CD14-positive monocyte (primary cell): Measurements from ENCODE around the gene HMCN2. TPM values are rescaled to one million over a fixed set of nuclear protein-coding genes. Genes with fewer than 3 reads are reported as not detected.

Source experiments
- DNase-seq, 3 donors: peaks; one replicate each; pipeline ENCODE4 v3.0.0-alpha.2; 2011 to 2022
- H2AFZ ChIP-seq: 2 replicates; pipeline ENCODE4 v1.6.0; 2012; ENCODE audit warnings: mild to moderate bottlenecking, low read depth, low read length, inconsistent platforms; ENCODE audit not compliant: insufficient read depth, poor library complexity, severe bottlenecking
- H3K27ac ChIP-seq, 2 donors: 1 replicate in 1 of 2; 2 replicates in 1 of 2; pipeline ENCODE4 v1.5.1; 2012 to 2013; ENCODE audit warnings: low read length in 2 of 2, control low read depth in 1 of 2, inconsistent platforms in 1 of 2, low read depth in 1 of 2, mild to moderate bottlenecking in 1 of 2
- H3K27me3 ChIP-seq, 2 donors: one replicate each; pipeline versions ENCODE4 v1.6.0 to v1.6.1; 2011 to 2013; ENCODE audit warnings: low read length in 2 of 2; ENCODE audit not compliant: control insufficient read depth in 2 of 2, insufficient read depth in 2 of 2
- H3K36me3 ChIP-seq, 2 donors: replicated peaks in 1 of 2; 1 replicate in 1 of 2; 2 replicates in 1 of 2; pipeline versions ENCODE4 v1.5.1 to v1.6.1; 2012 to 2013; ENCODE audit warnings: low read length in 2 of 2, control low read depth in 1 of 2, inconsistent platforms in 1 of 2, mild to moderate bottlenecking in 1 of 2; ENCODE audit not compliant: insufficient read depth in 2 of 2, control insufficient read depth in 1 of 2
- H3K4me1 ChIP-seq, 2 donors: 1 replicate in 1 of 2; 2 replicates in 1 of 2; pipeline versions ENCODE4 v1.5.1 to v1.6.1; 2012 to 2013; ENCODE audit warnings: low read length in 2 of 2, control low read depth in 1 of 2, inconsistent platforms in 1 of 2, mild to moderate bottlenecking in 1 of 2, moderate library complexity in 1 of 2; ENCODE audit not compliant: insufficient read depth in 2 of 2, control insufficient read depth in 1 of 2
- H3K4me2 ChIP-seq: replicated peaks from 2 replicates; pipeline ENCODE3; 2012; ENCODE audit warnings: low read length, moderate library complexity, mild to moderate bottlenecking; ENCODE audit not compliant: poor library complexity, severe bottlenecking; ENCODE audit errors: extremely low read depth
- H3K4me3 ChIP-seq, 3 experiments: fragments of 200-600 bp in 1 of 3; sonication (generic) in 1 of 3; replicated peaks in 1 of 3; 1 replicate in 2 of 3; 2 replicates in 1 of 3; pipeline ENCODE4 v1.5.1; 2011 to 2013; ENCODE audit warnings: low read length in 3 of 3, mild to moderate bottlenecking in 3 of 3, control low read depth in 2 of 3, low read depth in 2 of 3, inconsistent platforms in 1 of 3, moderate library complexity in 1 of 3
- H3K79me2 ChIP-seq: 2 replicates; pipeline ENCODE4 v1.6.0; 2012; ENCODE audit warnings: mild to moderate bottlenecking, control low read depth, inconsistent platforms, low read length, moderate library complexity; ENCODE audit not compliant: insufficient read depth
- H3K9ac ChIP-seq: 2 replicates; pipeline ENCODE4 v1.6.0; 2017; ENCODE audit warnings: low read length, mild to moderate bottlenecking; ENCODE audit not compliant: insufficient read depth, poor library complexity, severe bottlenecking
- H3K9me3 ChIP-seq, 2 donors: replicated peaks in 1 of 2; 1 replicate in 1 of 2; 2 replicates in 1 of 2; pipeline versions ENCODE4 v1.5.1 to v1.6.1; 2012 to 2013; ENCODE audit warnings: low read length in 2 of 2, control low read depth in 1 of 2; ENCODE audit not compliant: control insufficient read depth in 1 of 2, insufficient read depth in 1 of 2
- H4K20me1 ChIP-seq: 2 replicates; pipeline ENCODE4 v1.6.0; 2012; ENCODE audit warnings: mild to moderate bottlenecking, low read length, control low read depth, moderate library complexity; ENCODE audit not compliant: insufficient read depth
- H3K27ac Mint-ChIP-seq, 7 donors: one replicate each; pipeline ENCODE4 v1.8.0; 2020; ENCODE audit warnings: mild to moderate bottlenecking in 7 of 7, mixed read lengths in 7 of 7, moderate library complexity in 6 of 7, inconsistent platforms in 2 of 7
- H3K27me3 Mint-ChIP-seq, 3 donors: one replicate each; pipeline ENCODE4 v1.8.0; 2021 to 2022; ENCODE audit warnings: low read depth in 3 of 3, mild to moderate bottlenecking in 3 of 3, mixed read lengths in 3 of 3, moderate library complexity in 3 of 3, inconsistent platforms in 1 of 3
- H3K36me3 Mint-ChIP-seq, 2 donors: one replicate each; pipeline ENCODE4 v1.8.0; 2020; ENCODE audit warnings: mixed read lengths in 2 of 2, inconsistent platforms in 1 of 2, mild to moderate bottlenecking in 1 of 2
- H3K4me1 Mint-ChIP-seq: one replicate; pipeline ENCODE4 v1.8.0; 2020; ENCODE audit warnings: mild to moderate bottlenecking, mixed read lengths
- H3K4me3 Mint-ChIP-seq, 2 donors: one replicate each; pipeline ENCODE4 v1.8.0; 2020; ENCODE audit warnings: mild to moderate bottlenecking in 2 of 2, mixed read lengths in 2 of 2, moderate library complexity in 1 of 2
- H3K9me3 Mint-ChIP-seq, 7 donors: one replicate each; pipeline ENCODE4 v1.8.0; 2020 to 2022; ENCODE audit warnings: mixed read lengths in 7 of 7, mild to moderate bottlenecking in 6 of 7, moderate library complexity in 6 of 7, inconsistent platforms in 2 of 7
- WGBS: methylation state at CpG from one replicate; pipeline ENCODE4 v1.1.5; 2013; ENCODE audit warnings: missing lambda C conversion rate; ENCODE audit not compliant: insufficient coverage; 5-methylcytosine and 5-hydroxymethylcytosine counted together
- intact Hi-C, 2 donors: fragments of 100-400 bp; cut with micrococcal nuclease; formaldehyde crosslinking; loops; one replicate each; pipeline versions ENCODE4 v1.15.0 to v1.15.1; 2023
- polyA plus RNA-seq, 3 donors: library from polyadenylated mRNA; depleted of rRNA in 1 of 3; unstranded in 2 of 3; stranded (reverse) in 1 of 3; fragments of 300-500 nt in 2 of 3; fragments of >200 nt in 1 of 3; fragmentation: Illumina TruSeq in 2 of 3; gene quantifications; 1 replicate in 2 of 3; 2 replicates in 1 of 3; pipeline ENCODE4 v1.2.3, GENCODE V29; 2012 to 2021
- TF ChIP-seq, protein P1 (sequence below): fragments of 200-600 bp; IDR thresholded peaks from one replicate; pipeline ENCODE4 v1.8.0; 2022; ENCODE audit warnings: antibody characterized with exemption, mild to moderate bottlenecking

The HMCN2 gene
- polyA plus RNA-seq, 3 donors: not detected

- Histone ChIP-seq H3K79me2 (no peaks in the 10 kb centered on the region), H2AFZ (no peak overlapping the region), H3K4me2 (no peak overlapping the region), H3K27me3 (no peaks in the 10 kb centered on the region), H3K27ac (no peak overlapping the region), H3K9ac (no peak overlapping the region), H3K4me3 (no peak overlapping the region), H4K20me1 (no peaks in the 10 kb centered on the region), H3K36me3 (no peaks in the 10 kb centered on the region), H3K9me3 (no peaks in the 10 kb centered on the region), H3K4me1 (no peaks in the 10 kb centered on the region)
- no peaks in the 10 kb centered on the region for H3K36me3 Mint-ChIP-seq
- no peak overlapping the region for H3K27ac Mint-ChIP-seq
- WGBS: 88% methylated on average over 18 of the region's 18 CpGs
- no peak overlapping the region for H3K4me3 Mint-ChIP-seq
- peaks cover 0 to 8% (median 4%) of the 10 kb centered on the region in 3 donors for H3K27me3 Mint-ChIP-seq
- no peaks in the 10 kb centered on the region for H3K9me3 Mint-ChIP-seq
- no peak for DNase-seq
- TF ChIP-seq, protein P1, sequence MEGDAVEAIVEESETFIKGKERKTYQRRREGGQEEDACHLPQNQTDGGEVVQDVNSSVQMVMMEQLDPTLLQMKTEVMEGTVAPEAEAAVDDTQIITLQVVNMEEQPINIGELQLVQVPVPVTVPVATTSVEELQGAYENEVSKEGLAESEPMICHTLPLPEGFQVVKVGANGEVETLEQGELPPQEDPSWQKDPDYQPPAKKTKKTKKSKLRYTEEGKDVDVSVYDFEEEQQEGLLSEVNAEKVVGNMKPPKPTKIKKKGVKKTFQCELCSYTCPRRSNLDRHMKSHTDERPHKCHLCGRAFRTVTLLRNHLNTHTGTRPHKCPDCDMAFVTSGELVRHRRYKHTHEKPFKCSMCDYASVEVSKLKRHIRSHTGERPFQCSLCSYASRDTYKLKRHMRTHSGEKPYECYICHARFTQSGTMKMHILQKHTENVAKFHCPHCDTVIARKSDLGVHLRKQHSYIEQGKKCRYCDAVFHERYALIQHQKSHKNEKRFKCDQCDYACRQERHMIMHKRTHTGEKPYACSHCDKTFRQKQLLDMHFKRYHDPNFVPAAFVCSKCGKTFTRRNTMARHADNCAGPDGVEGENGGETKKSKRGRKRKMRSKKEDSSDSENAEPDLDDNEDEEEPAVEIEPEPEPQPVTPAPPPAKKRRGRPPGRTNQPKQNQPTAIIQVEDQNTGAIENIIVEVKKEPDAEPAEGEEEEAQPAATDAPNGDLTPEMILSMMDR: no peak
- no peaks in the 10 kb centered on the region for H3K4me1 Mint-ChIP-seq
- intact Hi-C loops: no loop called here
These were observed 116.5 kb downstream of the HMCN2 start for GRCh38 chr9:130382096-130382495.

DNA sequence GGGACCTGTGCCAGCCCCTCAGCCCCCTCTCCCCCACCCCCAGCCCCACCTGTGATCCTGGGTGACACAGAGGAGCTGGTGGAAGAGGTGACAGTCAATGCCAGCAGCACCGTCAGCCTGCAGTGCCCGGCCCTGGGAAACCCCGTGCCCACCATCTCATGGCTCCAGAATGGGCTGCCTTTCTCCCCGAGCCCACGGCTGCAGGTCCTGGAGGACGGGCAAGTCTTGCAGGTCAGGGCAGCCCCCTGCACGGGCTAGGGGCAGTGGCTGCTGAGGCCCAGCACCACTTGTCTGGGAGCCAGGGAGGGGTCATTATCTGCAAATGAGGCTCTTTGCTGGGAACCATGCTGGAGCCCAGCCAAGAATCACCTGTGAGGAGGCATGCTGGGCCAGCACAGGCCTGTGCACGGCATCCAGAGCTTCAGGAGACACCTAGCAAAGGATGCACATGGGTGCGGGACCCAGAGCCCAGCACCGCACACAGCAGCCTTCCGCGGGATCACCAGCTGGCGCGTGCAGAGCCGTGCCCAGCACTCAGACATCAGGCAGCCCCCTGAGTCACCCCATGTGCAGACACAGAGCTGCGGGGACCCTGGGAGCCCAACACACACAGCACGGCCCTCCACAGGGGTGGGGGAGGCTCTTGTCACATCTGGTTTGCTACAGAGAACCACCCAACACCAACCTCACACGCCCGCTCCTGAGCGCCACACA, 117.2 kb downstream of the HMCN2 start:
- Mint-ChIP-seq H3K27me3 (peaks cover 0 to 8% (median 4%) of the 10 kb centered on the region in 3 donors), H3K4me1 (no peaks in the 10 kb centered on the region), H3K9me3 (no peaks in the 10 kb centered on the region), H3K36me3 (no peaks in the 10 kb centered on the region), H3K4me3 (no peak overlapping the region), H3K27ac (no peak overlapping the region)
- no peaks in the 10 kb centered on the region for H3K36me3 ChIP-seq
- H2AFZ ChIP-seq: no peak overlapping the region
- H3K4me3 ChIP-seq: no peak overlapping the region
- H4K20me1 ChIP-seq: no peaks in the 10 kb centered on the region
- intact Hi-C loops: no loop called here
- no peaks in the 10 kb centered on the region for H3K9me3 ChIP-seq
- H3K79me2 ChIP-seq: no peaks in the 10 kb centered on the region
- TF ChIP-seq, protein P1: no peak
- no peaks in the 10 kb centered on the region for H3K27me3 ChIP-seq
- no peaks in the 10 kb centered on the region for H3K4me1 ChIP-seq
- WGBS: 95% methylated on average over 10 of the region's 20 CpGs
- H3K4me2 ChIP-seq: no peak overlapping the region
- H3K27ac ChIP-seq: no peak overlapping the region
- DNase-seq: no peak
- H3K9ac ChIP-seq: no peak overlapping the region
